ENCODE measurements around the gene CRHR2.

The CRHR2 gene

DNA sequence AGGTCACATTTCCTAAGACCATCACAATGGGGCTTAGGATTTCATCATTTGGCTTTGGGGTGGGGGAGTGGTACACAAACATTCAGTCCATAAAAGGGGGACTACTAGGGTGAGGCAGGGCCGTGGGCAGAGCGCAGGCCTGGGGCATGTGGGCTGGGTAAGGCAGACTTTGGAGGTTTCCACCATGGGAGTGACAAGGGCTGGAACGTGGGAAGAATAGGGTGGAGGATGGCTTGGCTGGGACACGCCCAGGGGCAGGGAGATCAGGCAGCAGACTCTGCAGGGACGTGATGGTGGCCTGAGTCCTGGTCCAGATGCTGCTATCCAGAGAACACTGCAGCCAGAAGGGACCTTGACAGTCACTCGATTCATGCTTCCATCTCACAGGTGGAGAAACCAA, 24.7 kb upstream of the CRHR2 start:
- no peak for DNase-seq (ENCODE audit: low read depth)

DNA sequence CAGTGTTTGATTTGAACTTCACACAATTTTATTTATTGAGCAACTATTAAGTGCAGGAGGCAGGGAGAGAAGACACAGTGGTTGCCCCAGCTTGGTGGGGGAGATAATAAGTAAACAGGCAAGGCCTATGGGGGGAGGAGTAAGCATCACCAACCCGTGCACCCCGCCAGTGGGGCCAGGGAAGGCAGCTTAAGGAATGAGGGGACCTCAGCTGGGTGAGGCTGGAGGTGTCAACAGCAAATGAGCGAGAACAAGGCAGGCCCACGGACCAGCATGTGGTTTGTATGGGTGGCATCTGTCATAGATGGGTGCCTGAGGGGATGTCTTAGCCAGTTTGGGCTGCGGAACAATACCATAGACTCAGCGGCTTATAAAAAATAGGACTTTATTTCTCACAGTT, 24.1 kb upstream of the CRHR2 start:
- DNase-seq (ENCODE audit: low read depth): no peak

- no peak for DNase-seq (ENCODE audit: low read depth)
Observed at GRCh38 chr7:30705596-30705995, 23.3 kb upstream of the CRHR2 start.

DNA sequence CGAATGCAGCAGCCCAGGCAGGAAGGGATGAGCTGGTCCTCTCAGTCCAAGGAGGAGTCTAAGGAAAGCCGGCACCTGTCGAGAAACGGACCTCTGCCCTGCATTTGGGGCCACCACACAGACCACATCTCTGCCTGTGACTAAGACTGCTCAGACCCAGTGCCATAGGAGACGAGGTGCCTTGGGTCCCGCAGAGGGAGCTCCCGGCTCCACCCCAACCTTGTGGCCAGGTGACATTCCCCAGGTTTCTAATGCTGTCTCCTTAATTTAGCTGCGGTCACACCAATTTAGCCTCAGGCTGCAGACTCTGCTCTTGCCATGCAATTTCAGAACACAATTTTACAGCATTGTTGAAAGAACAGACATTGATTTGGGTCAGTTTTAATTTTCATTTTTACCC, 22.8 kb upstream of the CRHR2 start:
- no peak for DNase-seq (ENCODE audit: low read depth)

DNA sequence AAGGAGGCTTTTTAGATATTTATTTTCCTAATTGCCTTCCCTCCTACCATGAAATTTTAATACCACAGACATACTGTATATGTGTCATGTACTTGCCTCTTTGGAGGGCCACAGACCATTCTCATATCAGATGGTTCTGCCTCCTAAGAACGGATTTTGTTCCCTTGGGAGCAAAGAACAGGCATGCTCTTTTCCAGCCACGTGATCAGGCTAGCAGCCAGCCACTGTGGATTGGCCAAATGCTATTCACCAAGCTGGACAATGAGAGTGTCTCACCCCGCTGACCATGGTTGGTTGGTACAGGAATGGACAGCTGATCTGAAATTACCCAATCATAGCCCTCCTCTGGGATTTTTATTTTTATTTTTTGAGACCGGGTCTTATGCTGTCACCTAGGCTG, 21.5 kb upstream of the CRHR2 start:
- no peak for DNase-seq (ENCODE audit: low read depth)

DNA sequence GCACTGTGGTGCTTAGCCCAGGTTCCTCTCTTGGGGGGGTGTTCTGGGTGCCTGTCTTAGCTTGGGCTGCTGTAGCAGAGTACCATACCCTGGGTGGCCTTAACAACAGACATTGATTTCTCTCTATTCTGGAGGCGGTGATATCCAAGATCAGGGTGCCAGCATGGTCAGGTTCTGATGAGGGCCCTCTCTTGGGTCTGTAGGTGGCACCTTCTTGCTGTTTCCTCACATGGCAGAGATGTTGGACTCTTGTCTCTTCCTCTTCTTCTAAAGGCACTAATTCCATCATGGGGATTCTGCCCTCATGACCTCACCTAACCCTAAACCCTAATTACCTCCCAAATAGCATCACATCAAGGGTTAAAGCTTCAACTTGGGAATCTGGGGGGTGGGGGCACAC, 19.9 kb upstream of the CRHR2 start:
- DNase-seq (ENCODE audit: low read depth): no peak

GRCh38 chr7:30700941-30701340, 18.7 kb upstream of the CRHR2 start:
- no peak for DNase-seq (ENCODE audit: low read depth)

DNA sequence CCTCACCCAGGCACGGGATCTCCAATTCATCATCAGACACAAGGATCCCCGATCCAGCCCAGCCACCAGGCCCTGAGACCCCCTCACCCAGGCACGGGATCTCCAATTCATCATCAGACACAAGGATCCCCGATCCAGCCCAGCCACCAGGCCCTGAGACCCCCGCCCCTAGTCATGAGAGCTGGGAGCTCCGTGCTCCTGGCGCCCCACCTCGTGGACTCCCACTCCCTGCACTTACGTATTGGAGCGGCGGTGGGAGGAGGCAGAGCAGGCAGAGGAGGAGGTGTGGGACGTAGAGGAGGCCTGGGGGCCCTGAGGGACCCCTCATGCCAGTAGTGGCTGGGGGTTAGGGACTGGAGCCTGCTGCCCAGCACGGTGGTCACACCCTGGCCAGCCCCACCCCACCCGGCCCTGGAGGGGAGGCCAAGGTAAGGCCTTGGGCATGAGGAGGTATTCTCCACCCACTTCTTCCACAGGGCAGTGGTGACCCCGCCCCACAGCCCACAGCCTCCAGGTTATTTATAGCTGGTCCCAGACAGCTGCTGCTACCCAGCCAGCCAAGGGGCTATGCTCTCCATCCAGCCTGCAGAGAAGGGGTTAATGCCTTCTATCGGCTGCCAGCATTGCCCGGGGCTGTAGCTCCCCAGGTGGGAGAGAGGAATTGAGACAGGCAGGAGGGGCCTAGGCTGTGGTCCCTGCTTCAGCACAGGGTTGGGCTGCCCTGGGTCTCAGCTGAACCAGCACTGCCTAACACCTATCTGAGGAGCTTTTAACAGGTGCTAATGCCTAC, 17.6 kb upstream of the CRHR2 start:
- no peak for DNase-seq (ENCODE audit: low read depth)

DNA sequence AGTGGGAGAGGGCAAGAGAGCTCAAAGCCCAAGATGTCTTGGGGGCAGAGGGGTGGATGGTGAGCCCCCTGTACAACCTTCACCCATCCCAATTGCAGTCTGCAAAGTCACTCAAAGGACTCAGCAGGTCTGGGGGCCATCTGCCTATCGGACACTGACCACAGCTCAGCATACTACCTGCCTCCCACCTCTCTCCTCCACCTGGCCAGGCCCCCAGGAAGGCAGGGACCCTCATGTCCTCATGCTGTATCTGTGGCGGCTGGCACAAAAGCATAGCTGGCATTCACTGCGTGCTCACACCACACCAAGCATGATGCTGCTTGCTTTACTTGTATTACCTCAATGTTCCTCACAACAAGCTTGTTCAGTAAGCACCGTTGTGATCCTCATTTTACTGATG, 16.2 kb upstream of the CRHR2 start:
- DNase-seq (ENCODE audit: low read depth): no peak

- DNase-seq (ENCODE audit: low read depth): no peak
Observed at GRCh38 chr7:30697719-30698460, 15.6 kb upstream of the CRHR2 start.

- DNase-seq (ENCODE audit: low read depth): no peak
Observed at GRCh38 chr7:30694774-30695721, 12.8 kb upstream of the CRHR2 start.

GRCh38 chr7:30694218-30694745, 12.0 kb upstream of the CRHR2 start:
- DNase-seq (ENCODE audit: low read depth): no peak

- DNase-seq (ENCODE audit: low read depth): no peak
Observed at GRCh38 chr7:30692882-30693281, 10.6 kb upstream of the CRHR2 start.

DNA sequence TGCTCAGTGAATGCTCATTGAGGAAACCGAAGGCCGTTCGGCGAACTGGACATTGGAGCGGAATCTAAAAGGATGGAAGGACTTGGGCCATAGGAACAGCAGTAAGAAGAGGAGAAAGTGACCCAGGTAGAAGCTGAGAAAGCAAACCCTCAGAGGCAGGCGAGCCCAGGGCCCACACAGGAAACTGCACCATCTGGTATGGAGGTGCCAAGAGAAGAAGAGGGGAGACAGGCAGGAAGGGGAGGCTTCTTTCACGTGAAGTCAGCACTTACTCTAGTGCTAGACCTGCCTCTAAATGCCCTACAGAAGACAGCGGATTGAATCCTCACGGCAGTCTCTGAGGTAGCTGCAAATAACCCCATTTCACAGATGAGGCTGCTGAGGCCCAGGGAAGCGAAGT, 10.2 kb upstream of the CRHR2 start:
- DNase-seq (ENCODE audit: low read depth): no peak

GRCh38 chr7:30690011-30690410, 7.8 kb upstream of the CRHR2 start:
- no peak for DNase-seq (ENCODE audit: low read depth)

- no peak for DNase-seq (ENCODE audit: low read depth)
Observed at GRCh38 chr7:30688718-30689221, 6.5 kb upstream of the CRHR2 start.

DNA sequence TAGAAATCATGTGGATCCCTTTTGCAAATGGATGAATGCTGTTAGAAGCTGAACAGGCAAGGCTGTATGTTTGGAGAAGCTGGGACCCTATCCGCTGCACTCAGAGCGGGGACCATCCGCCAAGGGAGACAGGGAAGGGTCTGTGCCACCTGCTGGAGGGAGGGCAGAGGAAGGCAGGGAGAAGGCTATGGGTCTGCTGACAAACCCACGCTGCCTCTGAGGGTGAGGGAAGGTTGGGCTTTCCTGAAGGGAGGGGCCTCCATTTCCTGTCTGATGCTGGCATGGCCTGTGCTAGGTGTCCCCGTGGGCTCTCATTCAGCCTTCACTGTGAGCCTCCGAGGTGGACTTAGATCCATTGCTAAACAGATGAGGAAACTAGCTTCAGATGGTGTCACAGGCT, 5.3 kb upstream of the CRHR2 start:
- DNase-seq (ENCODE audit: low read depth): no peak

GRCh38 chr7:30684351-30684750, 2.1 kb upstream of the CRHR2 start:
- DNase-seq (ENCODE audit: low read depth): no peak

- DNase-seq (ENCODE audit: low read depth): no peak
Observed at GRCh38 chr7:30683816-30684215, 1.6 kb upstream of the CRHR2 start.

- DNase-seq (ENCODE audit: low read depth): no peak
Observed at GRCh38 chr7:30683306-30683705, 1.1 kb upstream of the CRHR2 start.

DNA sequence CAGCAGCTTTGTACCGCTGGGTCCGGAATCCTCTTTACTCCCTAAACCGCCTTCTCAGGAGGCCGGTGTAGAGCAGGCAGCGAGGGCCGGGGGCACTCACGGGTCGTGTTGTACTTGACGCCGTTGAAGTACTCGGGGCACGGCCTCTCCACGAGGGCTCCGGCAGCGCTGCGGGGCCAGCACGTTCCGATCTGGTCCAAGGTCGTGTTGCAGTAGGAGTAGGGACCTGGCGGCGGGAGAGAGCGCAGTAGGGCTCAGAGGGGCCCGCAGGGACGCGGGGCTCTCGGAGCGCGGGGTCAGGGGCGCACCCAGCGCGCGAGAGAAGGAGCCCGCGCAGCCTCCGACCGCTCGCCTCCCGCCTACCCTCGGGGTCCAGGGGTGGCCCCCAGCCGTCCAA, 443 bp downstream of the CRHR2 start:
- DNase-seq (ENCODE audit: low read depth): no peak

GRCh38 chr7:30681331-30681797, 892 bp downstream of the CRHR2 start:
- DNase-seq (ENCODE audit: low read depth): no peak

All from stimulated activated CD8-positive, alpha-beta memory T cell treated with anti-CD3 and anti-CD28 coated beads, Interleukin-15, amount 100 ng/mL, for 24 hours (primary cell).